Fibroblast of lung (primary cell): ENCODE results near the gene LMX1A. TPM values are rescaled to one million over a fixed set of nuclear protein-coding genes. Genes with fewer than 3 reads are reported as not detected.

ENCODE experiments used
- DNase-seq, 2 donors: peaks; one replicate each; pipeline versions ENCODE4 v3.0.0 to v3.0.0-alpha.2; 2010; ENCODE audit warnings: low read depth in 2 of 2
- H2AFZ ChIP-seq: 2 replicates; pipeline ENCODE4 v1.5.1; 2012; ENCODE audit warnings: low read length, control low read depth, inconsistent platforms
- H3K27ac ChIP-seq: 2 replicates; pipeline ENCODE4 v1.5.1; 2011; ENCODE audit warnings: low read length, control low read depth; ENCODE audit not compliant: insufficient read depth
- H3K27me3 ChIP-seq: 2 replicates; pipeline ENCODE4 v1.5.1; 2011; ENCODE audit warnings: mild to moderate bottlenecking, low read length; ENCODE audit not compliant: control insufficient read depth, insufficient read depth
- H3K36me3 ChIP-seq: 2 replicates; pipeline ENCODE4 v1.5.1; 2011; ENCODE audit warnings: low read length; ENCODE audit not compliant: control insufficient read depth, insufficient read depth
- H3K4me1 ChIP-seq: 2 replicates; pipeline ENCODE4 v1.5.1; 2011; ENCODE audit warnings: low read length; ENCODE audit not compliant: control insufficient read depth, insufficient read depth; ENCODE audit errors: extremely low read depth
- H3K4me2 ChIP-seq: 2 replicates; pipeline ENCODE4 v1.5.1; 2011; ENCODE audit warnings: low read length, control low read depth; ENCODE audit not compliant: insufficient read depth; ENCODE audit errors: extremely low read depth
- H3K4me3 ChIP-seq, 4 experiments: fragments of 200-600 bp in 1 of 4; sonication (generic) in 1 of 4; replicated peaks in 1 of 4; 2 replicates each; pipeline ENCODE4 v1.5.1; 2011 to 2016; ENCODE audit warnings: low read length in 4 of 4, low read depth in 3 of 4, mild to moderate bottlenecking in 3 of 4, control low read depth in 2 of 4, inconsistent platforms in 1 of 4, mixed read lengths in 1 of 4; ENCODE audit not compliant: insufficient read depth in 1 of 4; ENCODE audit errors: control extremely low read depth in 1 of 4
- H3K79me2 ChIP-seq: 2 replicates; pipeline ENCODE4 v1.5.1; 2012; ENCODE audit warnings: mild to moderate bottlenecking, low read length, inconsistent platforms; ENCODE audit not compliant: control insufficient read depth, insufficient read depth
- H3K9ac ChIP-seq: 2 replicates; pipeline ENCODE4 v1.5.1; 2011; ENCODE audit warnings: mild to moderate bottlenecking, low read length, control low read depth; ENCODE audit not compliant: insufficient read depth
- H3K9me3 ChIP-seq: 2 replicates; pipeline ENCODE4 v1.5.1; 2012; ENCODE audit warnings: low read depth, low read length; ENCODE audit not compliant: control insufficient read depth, insufficient read depth
- H4K20me1 ChIP-seq: 2 replicates; pipeline ENCODE4 v1.5.1; 2011; ENCODE audit warnings: low read length; ENCODE audit not compliant: control insufficient read depth, insufficient read depth; ENCODE audit errors: extremely low read depth
- EZH2 ChIP-seq: IDR thresholded peaks from 2 replicates; pipeline ENCODE4 v1.5.1; 2012; ENCODE audit warnings: low read length, control low read depth, mild to moderate bottlenecking; ENCODE audit errors: missing control alignments
- polyA plus RNA-seq, 2 donors: library from polyadenylated mRNA; depleted of rRNA in 1 of 2; stranded (reverse) in 1 of 2; unstranded in 1 of 2; fragments of >200 nt; gene quantifications; 2 replicates each; pipeline ENCODE4 v1.2.1, GENCODE V29; 2011 to 2012; ENCODE audit warnings: missing spikeins in 1 of 2
- total RNA-seq: library from RNA; depleted of rRNA; stranded (reverse); fragments of >200 nt; gene quantifications from 2 replicates; pipeline ENCODE4 v1.2.1, GENCODE V29; 2014
- TF ChIP-seq, protein P1 (sequence below), 2 donors: IDR thresholded peaks in 1 of 2; conservative IDR thresholded peaks in 1 of 2; 1 replicate in 1 of 2; 2 replicates in 1 of 2; pipeline ENCODE4 v1.5.1; 2011 to 2012; ENCODE audit warnings: low read length in 2 of 2, control low read depth in 1 of 2, inconsistent platforms in 1 of 2, low read depth in 1 of 2, mild to moderate bottlenecking in 1 of 2

The LMX1A gene
- total and polyA plus RNA-seq, 2 donors (not counting 1 experiment from before 2014, with no cell fraction given): not detected

DNA sequence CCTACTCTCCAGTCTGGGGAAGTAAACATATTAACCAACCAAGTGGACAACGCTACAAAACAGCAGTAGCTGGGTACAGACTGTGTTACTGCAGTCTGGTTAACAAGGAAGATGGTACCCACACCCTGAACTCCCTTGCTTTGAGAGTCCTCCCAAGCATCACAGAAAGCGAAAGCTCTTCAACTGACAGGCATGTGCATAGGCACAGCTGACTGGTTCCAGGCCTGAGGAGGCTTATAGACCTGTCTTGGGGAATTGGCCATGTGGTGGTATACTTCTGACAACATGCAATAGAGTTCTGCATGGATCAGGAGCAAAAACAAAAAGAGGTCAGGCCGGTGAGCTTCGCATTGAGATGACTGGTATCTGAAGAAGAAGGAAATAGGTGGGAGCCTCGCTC is 17.4 kb downstream of the LMX1A start:
- Histone ChIP-seq H2AFZ (no peak overlapping the region), H3K4me3 (no peak overlapping the region), H3K27ac (no peak overlapping the region), H3K27me3 (no peaks in the 10 kb centered on the region), H3K4me1 (no peaks in the 10 kb centered on the region), H3K9me3 (no peaks in the 10 kb centered on the region), H4K20me1 (no peaks in the 10 kb centered on the region), H3K36me3 (no peaks in the 10 kb centered on the region), H3K4me2 (no peak overlapping the region), H3K9ac (no peak overlapping the region), H3K79me2 (no peaks in the 10 kb centered on the region)
- TF ChIP-seq, protein P1, sequence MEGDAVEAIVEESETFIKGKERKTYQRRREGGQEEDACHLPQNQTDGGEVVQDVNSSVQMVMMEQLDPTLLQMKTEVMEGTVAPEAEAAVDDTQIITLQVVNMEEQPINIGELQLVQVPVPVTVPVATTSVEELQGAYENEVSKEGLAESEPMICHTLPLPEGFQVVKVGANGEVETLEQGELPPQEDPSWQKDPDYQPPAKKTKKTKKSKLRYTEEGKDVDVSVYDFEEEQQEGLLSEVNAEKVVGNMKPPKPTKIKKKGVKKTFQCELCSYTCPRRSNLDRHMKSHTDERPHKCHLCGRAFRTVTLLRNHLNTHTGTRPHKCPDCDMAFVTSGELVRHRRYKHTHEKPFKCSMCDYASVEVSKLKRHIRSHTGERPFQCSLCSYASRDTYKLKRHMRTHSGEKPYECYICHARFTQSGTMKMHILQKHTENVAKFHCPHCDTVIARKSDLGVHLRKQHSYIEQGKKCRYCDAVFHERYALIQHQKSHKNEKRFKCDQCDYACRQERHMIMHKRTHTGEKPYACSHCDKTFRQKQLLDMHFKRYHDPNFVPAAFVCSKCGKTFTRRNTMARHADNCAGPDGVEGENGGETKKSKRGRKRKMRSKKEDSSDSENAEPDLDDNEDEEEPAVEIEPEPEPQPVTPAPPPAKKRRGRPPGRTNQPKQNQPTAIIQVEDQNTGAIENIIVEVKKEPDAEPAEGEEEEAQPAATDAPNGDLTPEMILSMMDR (conservative IDR thresholded peaks at IDR 0.05 in 1 of 2, IDR thresholded peaks at IDR 0.05 in 1 of 2; ENCODE audit: low read depth in 1 of 2, low read length in 2 of 2): no peak
- TF ChIP-seq EZH2: no peak
- no peak for DNase-seq

- H3K79me2 ChIP-seq: no peaks in the 10 kb centered on the region
Measured at GRCh38 chr1:165330483-165330882, 26.0 kb downstream of the LMX1A start.

DNA sequence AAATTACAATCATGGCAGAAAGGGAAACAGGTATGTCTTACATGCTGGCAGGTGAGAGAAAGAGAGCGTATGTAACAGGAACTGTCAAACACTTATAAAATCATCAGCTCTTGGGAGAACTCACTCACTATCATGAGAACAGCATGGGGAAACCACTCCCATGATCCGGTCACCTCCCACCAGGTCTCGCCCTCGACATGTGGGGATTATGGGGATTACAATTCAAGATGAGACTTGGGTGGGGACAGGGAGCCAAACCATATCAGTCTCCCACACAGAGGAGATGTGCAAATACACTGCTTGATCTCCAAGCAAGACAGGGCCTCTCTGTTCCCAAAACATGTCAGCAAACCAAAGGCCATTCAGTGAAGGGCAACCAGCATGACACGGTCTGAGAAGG is 27.4 kb downstream of the LMX1A start:
- H3K79me2 ChIP-seq: no peaks in the 10 kb centered on the region
- TF ChIP-seq EZH2: no peak
- H3K27ac ChIP-seq: no peak overlapping the region
- no peaks in the 10 kb centered on the region for H3K9me3 ChIP-seq
- H3K36me3 ChIP-seq: no peaks in the 10 kb centered on the region
- no peak overlapping the region for H3K4me2 ChIP-seq
- no peaks in the 10 kb centered on the region for H3K4me1 ChIP-seq
- no peak overlapping the region for H3K4me3 ChIP-seq
- H4K20me1 ChIP-seq: no peaks in the 10 kb centered on the region
- DNase-seq: no peak
- no peak overlapping the region for H2AFZ ChIP-seq
- H3K9ac ChIP-seq: no peak overlapping the region
- H3K27me3 ChIP-seq: no peaks in the 10 kb centered on the region

More at GRCh38 chr1:165330483-165330882, 26.0 kb downstream of the LMX1A start:
- H3K9ac ChIP-seq: no peak overlapping the region
- DNase-seq: no peak
- no peaks in the 10 kb centered on the region for H4K20me1 ChIP-seq
- H3K4me1 ChIP-seq: no peaks in the 10 kb centered on the region
- H3K4me2 ChIP-seq: no peak overlapping the region
- H3K27ac ChIP-seq: no peak overlapping the region
- H3K36me3 ChIP-seq: no peaks in the 10 kb centered on the region
- no peaks in the 10 kb centered on the region for H3K27me3 ChIP-seq
- no peaks in the 10 kb centered on the region for H3K9me3 ChIP-seq
- H3K4me3 ChIP-seq: no peak overlapping the region
- TF ChIP-seq EZH2: no peak
- TF ChIP-seq, protein P1 (conservative IDR thresholded peaks at IDR 0.05 in 1 of 2, IDR thresholded peaks at IDR 0.05 in 1 of 2; ENCODE audit: low read depth in 1 of 2, low read length in 2 of 2): no peak
- no peak overlapping the region for H2AFZ ChIP-seq
